Memory B cell (primary cell): ENCODE measurements around the gene CDH13.
"Not testable (repeated sequence)": the region's sequence is repeated elsewhere in the genome, so short reads cannot be mapped to it uniquely, and the experiment has no call there.

Source experiments
- ATAC-seq: fragments of 150-1000 bp; cut with Tn5 transposase; 2 replicates; pipeline ENCODE4 v1.10.0; 2021; ENCODE audit warnings: low read depth, mild to moderate bottlenecking, moderate library complexity
- DNase-seq, 2 donors: peaks; one replicate each; pipeline ENCODE4 v3.0.0; 2022; ENCODE audit warnings: low spot score in 2 of 2
- H3K27ac Mint-ChIP-seq: one replicate; pipeline ENCODE4 v1.8.0; 2022; ENCODE audit warnings: mild to moderate bottlenecking, moderate library complexity, mixed read lengths
- H3K27me3 Mint-ChIP-seq: one replicate; pipeline ENCODE4 v1.8.0; 2022; ENCODE audit warnings: mixed read lengths
- H3K36me3 Mint-ChIP-seq: one replicate; pipeline ENCODE4 v1.8.0; 2022; ENCODE audit warnings: mild to moderate bottlenecking, mixed read lengths
- H3K4me1 Mint-ChIP-seq: one replicate; pipeline ENCODE4 v1.8.0; 2022; ENCODE audit warnings: mixed read lengths
- H3K4me3 Mint-ChIP-seq: one replicate; pipeline ENCODE4 v1.8.0; 2022; ENCODE audit warnings: mild to moderate bottlenecking, moderate library complexity, mixed read lengths
- H3K9me3 Mint-ChIP-seq: one replicate; pipeline ENCODE4 v1.8.0; 2022; ENCODE audit warnings: mixed read lengths

CDH13 gene

DNA sequence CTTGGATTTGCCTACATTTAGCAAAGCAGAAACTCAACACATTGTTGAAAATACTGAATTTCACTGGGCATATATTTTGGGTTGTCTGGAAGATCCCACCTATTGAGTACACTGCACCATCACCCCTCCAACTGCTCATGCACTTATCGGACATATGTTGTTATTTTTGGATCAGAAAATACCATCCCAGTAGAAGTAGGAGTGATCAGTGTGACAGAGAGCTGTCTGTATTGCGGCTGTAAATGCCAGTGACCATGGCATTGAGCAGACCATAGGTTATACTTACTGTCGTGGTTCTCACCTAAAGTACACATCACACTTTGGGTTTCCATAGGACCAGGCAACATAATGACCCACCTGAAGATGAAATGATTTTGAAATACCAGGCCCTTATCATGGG is 264.7 kb downstream of the CDH13 start:
- Mint-ChIP-seq H3K27ac (no peak overlapping the region), H3K27me3 (peaks cover 2% of the 10 kb centered on the region), H3K4me3 (no peak overlapping the region), H3K36me3 (no peaks in the 10 kb centered on the region), H3K9me3 (no peaks in the 10 kb centered on the region), H3K4me1 (no peaks in the 10 kb centered on the region)
- ATAC-seq (no peak), DNase-seq (no peak)

DNA sequence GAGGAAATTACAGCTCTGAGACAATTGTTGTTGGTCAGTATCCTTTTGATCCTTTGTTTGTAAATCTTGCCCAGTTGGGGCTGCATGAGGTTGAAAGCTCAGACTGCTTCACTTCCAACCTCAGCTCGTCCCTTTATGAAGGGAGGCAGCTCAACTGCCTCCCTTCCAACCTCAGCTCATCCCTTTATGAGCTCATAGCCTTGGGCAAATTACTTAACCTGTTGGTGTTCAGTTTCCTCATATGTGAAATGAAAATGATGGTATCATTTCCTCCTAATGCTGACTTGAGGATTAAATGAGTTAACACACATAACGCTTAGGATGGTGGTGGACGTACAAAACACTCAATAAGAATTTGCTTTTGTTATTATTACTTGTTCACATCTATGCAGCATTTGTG is 265.1 kb downstream of the CDH13 start:
- no peak for ATAC-seq
- Mint-ChIP-seq H3K36me3 (no peaks in the 10 kb centered on the region), H3K4me3 (no peak overlapping the region), H3K9me3 (no peaks in the 10 kb centered on the region), H3K27ac (no peak overlapping the region), H3K27me3 (peaks cover 2% of the 10 kb centered on the region), H3K4me1 (no peaks in the 10 kb centered on the region)
- DNase-seq, result no peak

DNA sequence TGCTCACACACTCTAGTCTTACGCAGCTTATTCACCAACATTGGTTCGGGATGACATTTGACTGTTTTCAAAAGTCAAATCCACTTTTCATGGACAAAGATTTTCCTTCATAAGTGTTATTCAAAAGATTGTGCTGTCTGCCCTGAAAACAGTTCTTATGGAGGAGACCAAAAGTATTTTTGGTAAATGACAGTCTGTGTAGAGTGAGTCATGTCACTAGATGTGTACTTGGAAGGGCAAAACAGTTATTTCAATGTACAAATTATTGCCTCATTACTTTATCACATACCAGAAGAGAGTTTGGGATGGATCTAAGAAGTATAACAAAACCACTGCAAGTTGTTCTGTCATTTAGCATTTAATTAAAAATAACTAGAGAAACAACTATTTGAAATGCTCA is 265.6 kb downstream of the CDH13 start:
- no peak for ATAC-seq
- H3K4me1 Mint-ChIP-seq, result no peaks in the 10 kb centered on the region
- no peak overlapping the region for H3K4me3 Mint-ChIP-seq
- H3K9me3 Mint-ChIP-seq, result no peaks in the 10 kb centered on the region
- no peaks in the 10 kb centered on the region for H3K36me3 Mint-ChIP-seq
- no peak overlapping the region for H3K27ac Mint-ChIP-seq
- H3K27me3 Mint-ChIP-seq, result peaks cover 2% of the 10 kb centered on the region
- no peak for DNase-seq

DNA sequence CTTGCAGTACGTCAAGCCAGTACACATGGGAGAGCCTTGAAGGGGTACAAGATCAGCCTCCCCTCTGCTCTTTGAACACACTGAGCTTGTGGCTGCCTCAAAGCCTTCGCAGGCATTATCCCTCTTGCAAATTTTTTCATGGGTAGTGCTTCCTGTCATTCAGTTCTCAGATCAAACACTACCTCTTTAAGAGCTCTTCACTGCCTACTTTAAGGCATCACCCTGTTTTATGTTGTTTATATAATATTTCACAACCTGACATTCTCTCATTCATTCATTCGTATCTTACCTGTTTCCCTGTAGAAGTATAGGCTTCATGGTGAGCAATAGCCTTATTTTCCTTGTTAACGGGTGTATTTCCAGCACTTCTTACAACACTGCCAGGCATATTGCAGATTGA is 269.1 kb downstream of the CDH13 start:
- H3K36me3 Mint-ChIP-seq, result no peaks in the 10 kb centered on the region
- H3K4me1 Mint-ChIP-seq, result no peaks in the 10 kb centered on the region
- H3K4me3 Mint-ChIP-seq, result no peak overlapping the region
- no peak for DNase-seq
- peaks cover 2% of the 10 kb centered on the region for H3K27me3 Mint-ChIP-seq
- no peak for ATAC-seq
- H3K9me3 Mint-ChIP-seq, result no peaks in the 10 kb centered on the region
- H3K27ac Mint-ChIP-seq, result no peak overlapping the region

DNA sequence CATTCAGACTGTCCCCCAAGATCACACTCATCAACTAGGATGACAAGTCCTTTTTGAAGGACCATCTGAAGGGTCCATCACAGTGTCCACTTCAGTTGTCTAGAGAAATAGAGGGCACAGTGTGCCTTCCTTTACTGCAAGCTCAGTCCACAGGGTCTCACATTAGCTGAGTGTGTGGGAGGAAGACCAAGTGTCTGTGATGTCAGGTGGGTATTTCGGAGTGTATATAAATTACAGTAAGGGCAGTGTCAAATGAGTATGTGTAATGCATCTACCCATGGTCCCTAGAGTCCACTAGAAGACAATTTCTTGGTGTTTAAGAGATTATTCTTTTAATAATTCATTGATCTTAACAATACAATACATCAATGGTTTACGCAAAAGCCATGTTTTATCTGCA is 272.2 kb downstream of the CDH13 start:
- ATAC-seq, result no peak
- no peaks in the 10 kb centered on the region for H3K4me1 Mint-ChIP-seq
- peaks cover 4% of the 10 kb centered on the region for H3K27me3 Mint-ChIP-seq
- H3K9me3 Mint-ChIP-seq, result peaks cover 1% of the 10 kb centered on the region
- no peak overlapping the region for H3K4me3 Mint-ChIP-seq
- H3K36me3 Mint-ChIP-seq, result no peaks in the 10 kb centered on the region
- no peak overlapping the region for H3K27ac Mint-ChIP-seq
- no peak for DNase-seq

DNA sequence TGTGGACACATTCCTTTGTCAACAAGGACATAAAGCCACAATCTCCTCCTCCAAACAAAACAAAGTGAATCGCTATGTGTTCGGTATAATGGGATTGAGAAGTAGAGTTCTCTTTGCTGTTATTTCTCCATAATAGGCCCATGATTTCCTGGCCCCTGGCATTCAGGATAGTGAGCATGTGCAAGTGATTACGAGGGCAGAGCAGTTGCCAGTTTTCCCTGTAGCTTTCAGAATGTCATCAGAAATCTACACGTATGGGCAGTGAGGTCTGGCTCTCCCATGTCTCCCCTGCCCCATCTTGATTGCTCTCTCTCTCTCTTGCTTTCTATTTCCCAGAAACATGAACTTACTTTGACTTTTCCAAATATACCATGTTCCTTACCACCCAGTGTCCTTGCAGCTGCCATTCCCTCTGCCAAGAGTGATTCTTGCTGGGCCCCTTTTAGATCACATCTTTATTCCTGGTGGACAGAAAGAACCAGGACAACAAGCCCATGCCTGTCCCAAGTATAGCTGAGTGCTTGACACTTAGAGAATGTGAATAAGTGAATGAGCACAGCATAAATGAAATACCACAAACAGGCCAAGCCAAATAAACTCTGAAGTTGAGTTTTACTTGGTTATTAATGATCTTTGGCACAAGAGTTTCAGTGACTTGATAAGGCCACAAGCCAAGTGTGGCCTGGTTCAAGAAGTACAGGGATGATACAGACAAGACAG is 273.1 kb downstream of the CDH13 start:
- ATAC-seq (no peak), DNase-seq (no peak)
- Mint-ChIP-seq H3K36me3 (no peaks in the 10 kb centered on the region), H3K4me1 (no peaks in the 10 kb centered on the region), H3K9me3 (peaks cover 1% of the 10 kb centered on the region), H3K4me3 (no peak overlapping the region), H3K27ac (no peak overlapping the region), H3K27me3 (peaks cover 2% of the 10 kb centered on the region)

DNA sequence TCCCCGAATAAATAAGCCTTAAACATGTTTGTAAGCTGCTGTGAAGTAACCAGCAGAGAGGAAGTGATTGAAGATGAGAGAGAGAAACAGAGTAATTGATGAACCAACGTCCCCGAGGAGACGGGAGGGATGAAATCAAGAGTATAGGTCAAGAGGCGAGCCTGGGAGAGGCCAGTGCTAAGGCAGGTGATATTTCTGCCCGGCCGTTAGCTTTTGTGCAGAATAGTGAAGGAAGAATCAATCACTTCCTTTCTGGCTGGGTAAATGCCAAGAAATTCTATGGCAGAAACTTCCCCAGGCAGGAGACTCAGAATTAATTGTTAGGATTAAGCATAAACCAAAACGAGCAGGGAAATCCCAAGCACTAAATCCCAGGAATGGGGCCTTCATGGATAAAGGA is 273.8 kb downstream of the CDH13 start:
- Mint-ChIP-seq H3K9me3 (peaks cover 1% of the 10 kb centered on the region), H3K36me3 (no peaks in the 10 kb centered on the region), H3K27me3 (peaks cover 2% of the 10 kb centered on the region), H3K4me3 (no peak overlapping the region), H3K27ac (no peak overlapping the region), H3K4me1 (no peaks in the 10 kb centered on the region)
- no peak for DNase-seq
- no peak for ATAC-seq

DNA sequence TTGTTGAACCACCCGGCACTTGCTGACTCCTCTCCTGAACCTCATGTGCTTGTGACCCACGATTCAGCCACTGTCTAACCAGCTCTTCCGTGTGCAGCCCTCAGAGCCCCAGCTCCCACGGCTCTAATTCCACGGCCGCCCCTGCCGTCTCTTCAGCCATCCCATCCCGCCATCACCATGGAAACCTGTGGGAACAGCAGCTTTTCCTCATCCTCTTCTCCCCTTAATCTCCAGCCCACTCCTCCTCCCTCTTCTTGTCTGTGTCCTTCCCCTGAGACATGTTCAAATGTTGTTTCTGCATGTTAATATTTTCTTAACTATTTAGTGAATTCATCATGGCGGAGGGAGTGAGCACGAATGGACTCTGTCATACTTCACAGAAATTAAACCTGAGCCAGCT is 285.2 kb downstream of the CDH13 start:
- peaks cover 10% of the 10 kb centered on the region for H3K27me3 Mint-ChIP-seq
- DNase-seq (no peak), ATAC-seq (no peak)
- H3K4me1 Mint-ChIP-seq, result peaks cover 1% of the 10 kb centered on the region
- no peak overlapping the region for H3K4me3 Mint-ChIP-seq
- H3K27ac Mint-ChIP-seq, result no peak overlapping the region
- H3K9me3 Mint-ChIP-seq, result no peaks in the 10 kb centered on the region
- no peaks in the 10 kb centered on the region for H3K36me3 Mint-ChIP-seq

DNA sequence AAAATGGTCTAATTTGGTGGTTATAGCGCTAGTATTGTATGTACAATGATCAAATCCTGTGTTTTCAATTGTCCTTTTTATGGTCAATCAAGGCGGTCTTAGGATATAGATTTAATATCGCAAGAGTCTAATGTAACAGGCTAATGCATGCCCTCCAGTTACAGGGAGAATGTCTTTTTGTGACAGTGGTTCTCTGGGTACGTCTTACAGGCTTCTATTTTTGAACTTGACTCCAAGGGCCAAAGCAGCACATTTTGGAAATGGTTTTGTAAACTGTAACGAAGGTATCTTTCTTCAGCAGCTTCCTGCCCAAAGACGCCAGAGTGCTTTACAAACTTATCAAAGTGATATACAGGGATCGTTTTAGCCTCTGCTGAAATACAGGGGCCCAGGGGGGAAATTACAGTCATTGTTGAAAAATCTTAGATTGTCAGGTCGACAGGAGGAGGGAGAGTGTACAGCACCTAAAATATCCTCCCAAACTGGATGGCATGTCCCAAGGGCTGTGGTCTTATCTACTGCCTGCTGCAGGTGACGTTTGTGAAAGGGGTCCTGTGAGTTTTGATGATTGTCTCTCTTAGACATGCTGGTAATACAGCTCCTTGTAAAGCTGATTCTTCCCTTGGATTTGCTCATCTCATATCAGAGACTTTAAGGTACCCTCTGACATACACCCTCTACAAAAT is 288.5 kb downstream of the CDH13 start:
- Mint-ChIP-seq H3K9me3 (peaks cover 1% of the 10 kb centered on the region), H3K4me3 (no peak overlapping the region), H3K27me3 (peaks cover 20% of the 10 kb centered on the region), H3K27ac (no peak overlapping the region), H3K4me1 (peaks cover 3% of the 10 kb centered on the region), H3K36me3 (no peaks in the 10 kb centered on the region)
- DNase-seq (no peak), ATAC-seq (no peak)

DNA sequence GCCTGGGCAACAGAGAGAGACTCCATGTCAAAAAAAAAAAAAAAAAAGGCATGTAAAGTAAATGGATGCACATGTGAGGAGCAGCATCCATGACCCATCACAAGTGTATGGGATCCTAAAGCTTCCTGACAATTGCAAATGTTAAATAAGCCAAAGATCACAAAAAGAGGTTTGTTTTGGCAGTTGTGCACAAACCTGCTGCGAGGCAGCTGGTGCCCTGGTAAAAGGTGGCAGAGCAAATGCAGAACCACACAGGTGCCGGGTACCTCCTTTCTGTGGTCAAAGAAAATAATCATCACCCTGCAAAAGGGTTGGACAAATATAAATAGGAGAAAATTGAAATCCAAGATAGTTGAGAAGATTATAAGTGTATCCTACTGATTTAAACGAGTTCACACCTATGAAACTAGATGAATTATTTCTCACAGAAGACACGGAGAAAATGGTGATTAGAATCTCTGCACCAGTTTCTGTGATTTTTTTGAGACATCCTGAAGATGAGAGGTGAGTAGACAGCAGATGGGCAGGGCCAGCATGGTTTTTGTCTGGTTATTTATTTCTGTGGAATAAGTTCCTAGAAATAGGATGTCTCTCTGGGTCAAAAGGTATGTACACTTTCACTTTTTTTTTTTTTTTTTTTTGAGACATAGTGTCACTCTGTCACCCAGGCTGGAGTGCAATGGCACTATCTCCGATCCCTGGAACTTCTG is 291.3 kb downstream of the CDH13 start:
- Mint-ChIP-seq H3K27me3 (peaks cover 20% of the 10 kb centered on the region), H3K4me1 (peaks cover 3% of the 10 kb centered on the region), H3K9me3 (peaks cover 5% of the 10 kb centered on the region), H3K36me3 (peaks cover 3% of the 10 kb centered on the region), H3K27ac (no peak overlapping the region), H3K4me3 (no peak overlapping the region)
- DNase-seq, result no peak
- no peak for ATAC-seq

DNA sequence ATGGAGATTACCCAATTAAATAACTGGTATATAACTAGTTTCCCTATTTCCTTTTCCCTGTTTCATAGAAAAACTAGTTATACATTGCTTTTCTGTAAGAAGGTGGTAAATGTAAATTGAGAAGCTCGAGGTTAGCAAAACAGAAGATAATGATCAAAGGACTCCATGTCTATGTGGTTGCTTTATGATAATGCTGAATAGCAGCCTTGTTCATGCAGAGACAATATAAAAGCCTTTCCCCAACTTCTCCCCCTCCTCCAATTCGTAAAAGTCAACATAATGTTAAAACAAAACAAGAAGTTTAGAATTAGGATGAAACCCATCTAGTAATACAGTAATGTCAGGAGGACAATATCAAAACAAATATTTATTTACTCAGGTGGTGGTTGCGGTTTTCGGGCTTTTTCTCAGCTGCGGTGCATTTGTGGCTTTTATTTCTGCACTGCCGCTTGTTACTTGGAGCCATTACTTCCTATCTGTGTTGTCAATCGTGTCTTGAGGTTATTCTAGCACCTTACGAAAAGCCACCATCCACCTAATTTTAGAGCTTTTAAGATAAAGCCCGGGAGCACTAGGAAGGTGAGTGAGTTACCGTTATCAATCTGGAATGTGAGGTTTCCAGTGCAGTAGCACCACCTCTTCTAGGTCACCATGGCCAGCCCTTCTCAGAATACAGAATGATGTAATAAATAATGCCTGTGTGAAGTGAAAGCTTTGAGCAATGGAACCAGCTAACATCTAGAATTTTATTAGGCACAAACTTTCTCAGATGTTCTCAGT is 297.5 kb downstream of the CDH13 start:
- H3K4me1 Mint-ChIP-seq, result peaks cover 10% of the 10 kb centered on the region
- ATAC-seq, result no peak
- peaks cover 30% of the 10 kb centered on the region for H3K27me3 Mint-ChIP-seq
- H3K4me3 Mint-ChIP-seq, result no peak overlapping the region
- H3K27ac Mint-ChIP-seq, result no peak overlapping the region
- no peak for DNase-seq
- peaks cover 3% of the 10 kb centered on the region for H3K36me3 Mint-ChIP-seq
- peaks cover 5% of the 10 kb centered on the region for H3K9me3 Mint-ChIP-seq

DNA sequence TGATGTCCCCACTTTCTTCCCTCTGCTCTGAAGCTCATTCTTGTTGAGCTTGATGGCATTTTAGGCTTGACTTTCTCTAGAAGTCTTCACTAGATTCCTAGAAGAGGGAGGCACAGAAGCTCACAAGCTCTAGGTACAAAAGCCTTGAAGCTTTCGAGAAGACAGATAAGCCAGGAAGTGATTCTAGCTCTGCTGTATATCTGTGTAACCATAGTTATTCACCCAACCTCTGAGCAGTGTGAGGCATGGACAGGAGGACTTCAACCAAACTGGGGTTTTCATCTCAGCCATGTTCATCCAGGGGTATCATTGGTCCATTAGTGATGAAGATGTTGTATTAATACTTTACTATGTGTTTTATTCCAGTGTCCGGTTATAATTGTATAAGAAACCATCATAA is 299.7 kb downstream of the CDH13 start:
- Mint-ChIP-seq H3K4me3 (no peak overlapping the region), H3K4me1 (peaks cover 10% of the 10 kb centered on the region), H3K27me3 (peaks cover 28% of the 10 kb centered on the region), H3K36me3 (no peaks in the 10 kb centered on the region), H3K9me3 (no peaks in the 10 kb centered on the region), H3K27ac (no peak overlapping the region)
- ATAC-seq (no peak), DNase-seq (no peak)

DNA sequence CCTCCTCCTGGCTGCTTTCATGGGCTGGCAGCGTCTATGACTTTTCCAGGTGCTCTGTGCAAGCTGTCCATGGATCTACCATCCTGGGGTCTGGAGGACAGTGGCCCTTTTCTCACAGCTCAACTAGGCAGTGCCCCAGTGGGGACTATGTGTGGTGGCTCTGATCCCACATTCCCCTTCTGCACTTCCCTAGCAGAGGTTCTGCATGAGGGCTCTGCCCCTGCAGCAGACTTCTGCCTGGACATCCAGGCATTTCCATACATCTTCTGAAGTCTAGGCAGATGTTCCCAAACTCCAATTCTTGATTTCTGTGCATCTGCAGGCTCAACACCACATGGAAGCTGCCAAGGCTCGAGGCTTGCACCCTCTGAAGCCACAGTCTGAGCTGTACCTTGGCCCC is 307.2 kb downstream of the CDH13 start:
- H3K9me3 Mint-ChIP-seq, result peaks cover 12% of the 10 kb centered on the region
- not testable (repeated sequence) for ATAC-seq, H3K36me3 Mint-ChIP-seq, H3K4me3 Mint-ChIP-seq, DNase-seq, H3K27ac Mint-ChIP-seq, H3K27me3 Mint-ChIP-seq, H3K4me1 Mint-ChIP-seq

DNA sequence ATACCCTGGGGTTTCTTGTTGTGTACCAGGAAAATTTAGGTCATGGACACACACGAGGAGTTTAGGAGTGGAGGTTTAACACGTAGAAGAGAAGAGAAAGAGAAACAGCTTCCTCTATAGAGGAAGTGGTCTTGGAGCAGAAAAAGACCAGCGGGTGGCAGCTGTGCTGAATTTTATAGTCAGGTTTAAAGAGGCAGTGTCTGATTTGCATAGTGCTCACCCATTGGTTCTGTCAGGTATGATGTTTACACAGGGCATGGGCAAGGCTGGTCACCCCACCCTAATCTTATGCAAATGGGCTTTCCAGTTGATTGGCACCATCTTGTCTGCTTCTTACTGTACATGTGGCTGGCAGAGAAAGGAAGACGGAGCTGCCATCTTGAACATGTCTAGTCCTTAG is 309.0 kb downstream of the CDH13 start:
- H3K27ac Mint-ChIP-seq, result no peak overlapping the region
- no peak overlapping the region for H3K4me3 Mint-ChIP-seq
- peaks cover 12% of the 10 kb centered on the region for H3K9me3 Mint-ChIP-seq
- ATAC-seq (peak; percentile 86), DNase-seq (no peak)
- H3K4me1 Mint-ChIP-seq, result peaks cover 3% of the 10 kb centered on the region
- H3K27me3 Mint-ChIP-seq, result peaks cover 5% of the 10 kb centered on the region
- H3K36me3 Mint-ChIP-seq, result peaks cover 1% of the 10 kb centered on the region
